Left ventricle myocardium inferior (tissue), 1 donor: ENCODE results near the gene CFDP1. TPM values are rescaled to one million over a fixed set of nuclear protein-coding genes. Genes with fewer than 3 reads are reported as not detected.

ENCODE experiments used
- total RNA-seq: library from RNA; stranded (reverse); fragmentation: NEBNext Ultra II Directional; extraction: Animal tissue kit (Norgen Biotek cat#: 25700); gene quantifications from one replicate; pipeline ENCODE4 v1.2.1, GENCODE V29; 2021
- donor health status: DM: no; HTN: yes; CAD: no; lungs with severe emphysema.

The CFDP1 gene
- total RNA-seq, 1 donor from 2014 or later, result 24.9 TPM

Other genes starting within 250 kb of the CFDP1 start
- not detected for gene CTRB2, start 226.3 kb downstream of the CFDP1 start, total RNA-seq
- not detected for gene CTRB1, start 214.5 kb downstream of the CFDP1 start, total RNA-seq
- gene BCAR1, start 181.9 kb downstream of the CFDP1 start, total RNA-seq, result 82.8 TPM
- 10.3 TPM for gene TMEM170A, start 31.2 kb upstream of the CFDP1 start, total RNA-seq
- 1.4 TPM for gene CHST6, start 61.9 kb upstream of the CFDP1 start, total RNA-seq
- 0.85 TPM for gene CHST5, start 102.6 kb upstream of the CFDP1 start, total RNA-seq
- 6.6 TPM for gene TMEM231, start 122.7 kb upstream of the CFDP1 start, total RNA-seq
- 280 TPM for gene GABARAPL2, start 132.9 kb upstream of the CFDP1 start, total RNA-seq
- gene ADAT1, start 189.8 kb upstream of the CFDP1 start, total RNA-seq, result 28.4 TPM
- gene KARS1, start 214.2 kb upstream of the CFDP1 start, total RNA-seq, result 127 TPM
- gene TERF2IP, start 214.3 kb upstream of the CFDP1 start, total RNA-seq, result 60.1 TPM
- gene CPHXL2, start 243.5 kb upstream of the CFDP1 start, total RNA-seq, result not detected